ENCODE data around the gene TLE3. TPM values are rescaled to one million over a fixed set of nuclear protein-coding genes. Genes with fewer than 3 reads are reported as not detected.
A peak's percentile ranks its signal among the peaks of the same experiment; 100 is the strongest.

The TLE3 gene
- total RNA-seq, 1 donor from 2014 or later = 124 TPM

- H3K9me3 Mint-ChIP-seq (ENCODE audit: low read depth) = no peaks in the 10 kb centered on the region
- peak overlapping the region; percentile 82 for H3K27ac Mint-ChIP-seq
- no peak for TF ChIP-seq CTCF (IDR thresholded peaks at IDR 0.05; ENCODE audit: unreplicated experiment)
- H3K4me3 Mint-ChIP-seq (ENCODE audit: low read depth) = peak overlapping the region; percentile 70
- peaks cover 27% of the 10 kb centered on the region for H3K36me3 Mint-ChIP-seq (ENCODE audit: insufficient read depth)
- peaks cover 65% of the 10 kb centered on the region for H3K4me1 Mint-ChIP-seq (ENCODE audit: low read depth)
- H3K27me3 Mint-ChIP-seq = no peaks in the 10 kb centered on the region
- DNase-seq (ENCODE audit: low spot score, unreplicated experiment) = no peak
These were observed 4.0 kb downstream of the TLE3 start for GRCh38 chr15:70093481-70094319.

GRCh38 chr15:70093070-70093469 is 4.6 kb downstream of the TLE3 start:
- Mint-ChIP-seq H3K4me1 (ENCODE audit: low read depth) (peaks cover 65% of the 10 kb centered on the region), H3K27me3 (no peaks in the 10 kb centered on the region), H3K4me3 (ENCODE audit: low read depth) (peak overlapping the region; percentile 70), H3K36me3 (ENCODE audit: insufficient read depth) (peaks cover 30% of the 10 kb centered on the region), H3K9me3 (ENCODE audit: low read depth) (no peaks in the 10 kb centered on the region), H3K27ac (peak overlapping the region; percentile 82)
- no peak for DNase-seq (ENCODE audit: low spot score, unreplicated experiment)
- TF ChIP-seq CTCF (IDR thresholded peaks at IDR 0.05; ENCODE audit: unreplicated experiment) = peak; percentile 21

GRCh38 chr15:70092464-70093027 is 5.2 kb downstream of the TLE3 start:
- no peak for TF ChIP-seq CTCF (IDR thresholded peaks at IDR 0.05; ENCODE audit: unreplicated experiment)
- Mint-ChIP-seq H3K9me3 (ENCODE audit: low read depth) (no peaks in the 10 kb centered on the region), H3K36me3 (ENCODE audit: insufficient read depth) (peaks cover 33% of the 10 kb centered on the region), H3K4me1 (ENCODE audit: low read depth) (peaks cover 69% of the 10 kb centered on the region), H3K4me3 (ENCODE audit: low read depth) (peak overlapping the region; percentile 70), H3K27ac (peak overlapping the region; percentile 43), H3K27me3 (no peaks in the 10 kb centered on the region)
- DNase-seq (ENCODE audit: low spot score, unreplicated experiment) = no peak

GRCh38 chr15:70091726-70092463 is 5.8 kb downstream of the TLE3 start:
- Mint-ChIP-seq H3K9me3 (ENCODE audit: low read depth) (no peaks in the 10 kb centered on the region), H3K36me3 (ENCODE audit: insufficient read depth) (peaks cover 39% of the 10 kb centered on the region), H3K4me1 (ENCODE audit: low read depth) (peaks cover 76% of the 10 kb centered on the region), H3K27ac (peak overlapping the region; percentile 43), H3K27me3 (no peaks in the 10 kb centered on the region), H3K4me3 (ENCODE audit: low read depth) (peak overlapping the region; percentile 13)
- no peak for TF ChIP-seq CTCF (IDR thresholded peaks at IDR 0.05; ENCODE audit: unreplicated experiment)
- DNase-seq (ENCODE audit: low spot score, unreplicated experiment) = no peak
